ENCODE data around the gene CHRNA4.

DNA sequence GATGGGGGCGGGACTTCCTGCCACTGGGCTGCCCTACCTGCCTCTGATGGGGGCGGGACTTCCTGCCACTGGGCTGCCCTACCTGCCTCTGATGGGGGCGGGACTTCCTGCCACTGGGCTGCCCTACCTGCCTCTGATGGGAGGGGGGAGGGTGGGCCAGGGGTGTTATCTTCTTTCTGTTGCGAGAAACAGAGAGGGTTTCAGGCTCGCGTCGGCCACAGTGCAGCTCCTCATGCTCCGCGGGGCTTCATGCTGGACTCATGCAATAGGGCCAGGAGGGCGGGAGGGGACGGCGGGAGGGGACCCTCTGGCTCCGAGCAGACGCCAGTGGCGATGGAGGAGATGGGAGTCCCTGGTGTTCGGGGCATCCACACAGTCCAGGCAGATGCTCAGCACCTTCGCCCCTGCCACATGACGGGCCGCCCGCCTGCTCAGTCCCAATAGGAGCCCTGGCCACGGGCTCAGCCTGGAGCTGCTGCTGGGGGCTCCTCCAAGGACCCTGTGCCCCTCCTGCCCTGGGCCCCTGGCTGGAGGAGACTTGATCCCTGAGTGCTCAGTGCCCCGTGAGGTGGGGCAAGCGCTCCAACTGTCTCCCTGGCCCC is 48.8 kb upstream of the CHRNA4 start:
- TF ChIP-seq YY1 (IDR thresholded peaks at IDR 0.05; ENCODE audit: insufficient read depth, insufficient read length), result no peak
- no peak for TF ChIP-seq ZNF274 (IDR thresholded peaks at IDR 0.05; ENCODE audit: low read depth, low read length)

Measured in NT2/D1 (cell line).